Heart left ventricle (tissue), 13 donors: Measurements from ENCODE around the gene KEL.

ENCODE experiments used
- POLR2A ChIP-seq, 2 donors: fragments of 450-650 bp; IDR thresholded peaks; one replicate each; pipeline ENCODE4 v1.6.1; 2017; ENCODE audit warnings: antibody characterized with exemption in 2 of 2, mild to moderate bottlenecking in 2 of 2, moderate library complexity in 2 of 2
- TF ChIP-seq, protein P1 (sequence below), 12 donors: fragments of 200-600 bp; sonication (generic) in 4 of 12; IDR thresholded peaks; one replicate each; pipeline versions ENCODE4 v1.5.0 to v1.8.0; 2018 to 2022; ENCODE audit warnings: antibody characterized with exemption in 12 of 12, mild to moderate bottlenecking in 5 of 12
- donor health status: ischemic (EF 13 %, LVEDD 7.1; RV severe dilation, severe dysfunction).
- donor health status: DM: no; HTN: yes; CAD: no.
- donor health status: DM: no; HTN: no; CAD: no.
- donor health status: ischemic (EF 25% LVEDD 6.9; RV normal size, moderate dysfunction).
- donor health status: ischemic (EF 25% LVEDD 5.7; RV mildly dilated, moderate dysfunction).
- donor health status: ischemic (EF 35%, LVEDD 5.7; RV mildly dilated, moderate dysfunction).
- donor health status: nonischemic (EF 11% LVEDD 7.7; RV severe dilation, severe dysfunction).
- donor health status: DM: yes; HTN: yes; CAD: no.
- donor health status: PGD.
- donor health status: ischemic (EF 29% LVEDD 5.4; RV normal size, mild dysfunction).
- donor health status: nonischemic (EF 23%, LVEDD 6.1; RV moderate dilation, normal function).

DNA sequence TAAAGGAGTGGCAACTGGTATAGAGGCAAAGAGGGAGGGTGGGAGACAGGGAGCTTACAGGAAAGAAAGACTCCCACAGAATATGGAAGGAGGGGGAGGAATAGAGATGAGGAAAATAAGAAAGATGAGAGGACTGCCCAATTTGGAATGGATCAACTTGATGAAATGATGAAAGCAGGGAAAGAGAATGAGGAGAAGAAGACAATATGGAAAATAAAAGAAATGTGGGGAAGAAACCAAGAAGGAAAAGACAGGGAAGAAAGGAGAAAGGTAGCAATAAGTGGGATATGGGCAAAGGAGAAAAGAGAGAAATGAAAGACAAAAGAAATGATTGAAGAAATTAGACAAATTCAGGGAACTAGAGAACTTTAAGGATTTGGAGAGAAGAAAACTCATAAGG, 3.0 kb downstream of the KEL start:
- TF ChIP-seq, protein P1, sequence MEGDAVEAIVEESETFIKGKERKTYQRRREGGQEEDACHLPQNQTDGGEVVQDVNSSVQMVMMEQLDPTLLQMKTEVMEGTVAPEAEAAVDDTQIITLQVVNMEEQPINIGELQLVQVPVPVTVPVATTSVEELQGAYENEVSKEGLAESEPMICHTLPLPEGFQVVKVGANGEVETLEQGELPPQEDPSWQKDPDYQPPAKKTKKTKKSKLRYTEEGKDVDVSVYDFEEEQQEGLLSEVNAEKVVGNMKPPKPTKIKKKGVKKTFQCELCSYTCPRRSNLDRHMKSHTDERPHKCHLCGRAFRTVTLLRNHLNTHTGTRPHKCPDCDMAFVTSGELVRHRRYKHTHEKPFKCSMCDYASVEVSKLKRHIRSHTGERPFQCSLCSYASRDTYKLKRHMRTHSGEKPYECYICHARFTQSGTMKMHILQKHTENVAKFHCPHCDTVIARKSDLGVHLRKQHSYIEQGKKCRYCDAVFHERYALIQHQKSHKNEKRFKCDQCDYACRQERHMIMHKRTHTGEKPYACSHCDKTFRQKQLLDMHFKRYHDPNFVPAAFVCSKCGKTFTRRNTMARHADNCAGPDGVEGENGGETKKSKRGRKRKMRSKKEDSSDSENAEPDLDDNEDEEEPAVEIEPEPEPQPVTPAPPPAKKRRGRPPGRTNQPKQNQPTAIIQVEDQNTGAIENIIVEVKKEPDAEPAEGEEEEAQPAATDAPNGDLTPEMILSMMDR (IDR thresholded peaks at IDR 0.05), result no peak
- TF ChIP-seq POLR2A (IDR thresholded peaks at IDR 0.05), result no peak
